LNCaP clone FGC (cell line): ENCODE results near the gene GJB4.

Experiments
- DNase-seq: peaks from one replicate; pipeline ENCODE4 v3.0.0-alpha.2; 2011; ENCODE audit warnings: low read depth
- H3K4me3 ChIP-seq: 2 replicates; pipeline ENCODE4 v1.5.1; 2011; ENCODE audit warnings: mild to moderate bottlenecking, low read depth, low read length, control low read depth
- CTCF ChIP-seq: IDR thresholded peaks from 2 replicates; pipeline ENCODE4 v1.5.1; 2012; ENCODE audit warnings: mild to moderate bottlenecking; ENCODE audit not compliant: control insufficient read depth, insufficient read depth; ENCODE audit errors: extremely low read depth

Gene GJB4

GRCh38 chr1:34755961-34756360 lies 3.6 kb upstream of the GJB4 start:
- no peak for DNase-seq
- no peak for TF ChIP-seq CTCF
- H3K4me3 ChIP-seq, result no peak overlapping the region

- no peak for DNase-seq
- no peak for TF ChIP-seq CTCF
- H3K4me3 ChIP-seq, result no peak overlapping the region
Measured at GRCh38 chr1:34757386-34757785, 2.2 kb upstream of the GJB4 start.

GRCh38 chr1:34758751-34759150 lies 789 bp upstream of the GJB4 start:
- no peak overlapping the region for H3K4me3 ChIP-seq
- no peak for TF ChIP-seq CTCF
- no peak for DNase-seq

GRCh38 chr1:34761176-34761761 lies 1.7 kb downstream of the GJB4 start:
- H3K4me3 ChIP-seq, result no peak overlapping the region
- DNase-seq, result no peak
- no peak for TF ChIP-seq CTCF

- no peak overlapping the region for H3K4me3 ChIP-seq
- TF ChIP-seq CTCF, result no peak
- DNase-seq, result no peak
Measured at GRCh38 chr1:34761776-34762307, 2.3 kb downstream of the GJB4 start.

GRCh38 chr1:34762474-34763141 lies 3.1 kb downstream of the GJB4 start:
- DNase-seq, result no peak
- no peak overlapping the region for H3K4me3 ChIP-seq
- no peak for TF ChIP-seq CTCF
